Neural progenitor cell (in vitro differentiated cells): ENCODE measurements around the gene SLX4IP. TPM values are rescaled to one million over a fixed set of nuclear protein-coding genes. Genes with fewer than 3 reads are reported as not detected.

Experiments used
- DNase-seq: peaks from one replicate; pipeline ENCODE4 v3.0.0-alpha.2; 2016; ENCODE audit warnings: low spot score
- H2AFZ ChIP-seq: fragments of 200-600 bp; sonication (generic); replicated peaks from 2 replicates; pipeline ENCODE4 v1.6.1; 2016; ENCODE audit warnings: antibody characterized with exemption
- H3F3A ChIP-seq: fragments of 200-600 bp; sonication (generic); 2 replicates; pipeline ENCODE4 v1.6.1; 2016; ENCODE audit warnings: antibody characterized with exemption, low read depth
- H3K27ac ChIP-seq: fragments of 200-600 bp; sonication (generic); 2 replicates; pipeline ENCODE4 v1.5.1; 2016; ENCODE audit warnings: mild to moderate bottlenecking
- H3K27me3 ChIP-seq: fragments of 200-600 bp; sonication (generic); 2 replicates; pipeline ENCODE4 v1.6.1; 2016; ENCODE audit warnings: mild to moderate bottlenecking, moderate library complexity
- H3K36me3 ChIP-seq: fragments of 200-600 bp; sonication (generic); 2 replicates; pipeline ENCODE4 v1.5.1; 2016
- H3K4me1 ChIP-seq: fragments of 200-600 bp; sonication (generic); 2 replicates; pipeline ENCODE4 v1.6.1; 2016; ENCODE audit warnings: mixed run types
- H3K4me2 ChIP-seq: fragments of 200-600 bp; sonication (generic); 2 replicates; pipeline ENCODE4 v1.6.1; 2016
- H3K4me3 ChIP-seq: fragments of 200-600 bp; sonication (generic); 2 replicates; pipeline ENCODE4 v1.5.1; 2016
- H3K79me2 ChIP-seq: fragments of 200-600 bp; sonication (generic); 2 replicates; pipeline ENCODE4 v1.6.1; 2016; ENCODE audit warnings: low read depth
- H3K9ac ChIP-seq: fragments of 200-600 bp; sonication (generic); 2 replicates; pipeline ENCODE4 v1.6.1; 2016
- H3K9me3 ChIP-seq: fragments of 200-600 bp; sonication (generic); 2 replicates; pipeline ENCODE4 v1.5.1; 2016; ENCODE audit warnings: low read depth
- H4K20me1 ChIP-seq: fragments of 200-600 bp; sonication (generic); 2 replicates; pipeline ENCODE4 v1.6.1; 2016; ENCODE audit warnings: low read depth
- H3K27ac Mint-ChIP-seq: 3 replicates; pipeline ENCODE4 v1.8.0; 2021; ENCODE audit warnings: mixed read lengths
- H3K27me3 Mint-ChIP-seq: 2 replicates; pipeline ENCODE4 v1.8.0; 2022; ENCODE audit warnings: low read depth, mild to moderate bottlenecking, inconsistent platforms, moderate library complexity, mixed read lengths; ENCODE audit not compliant: insufficient read depth
- H3K36me3 Mint-ChIP-seq: 3 replicates; pipeline ENCODE4 v1.8.0; 2021; ENCODE audit warnings: mixed read lengths
- H3K4me1 Mint-ChIP-seq: 3 replicates; pipeline ENCODE4 v1.8.0; 2021; ENCODE audit warnings: mixed read lengths
- H3K4me3 Mint-ChIP-seq: 3 replicates; pipeline ENCODE4 v1.8.0; 2021; ENCODE audit warnings: mild to moderate bottlenecking, moderate library complexity, mixed read lengths
- H3K9me3 Mint-ChIP-seq: 3 replicates; pipeline ENCODE4 v1.8.0; 2020; ENCODE audit warnings: mixed read lengths
- CTCF ChIP-seq: fragments of 200-600 bp; sonication (generic); IDR thresholded peaks from 2 replicates; pipeline ENCODE4 v1.5.1; 2017; ENCODE audit warnings: antibody characterized with exemption, mild to moderate bottlenecking
- EZH2 ChIP-seq: fragments of 200-600 bp; sonication (generic); IDR thresholded peaks from 2 replicates; pipeline ENCODE4 v1.6.1; 2017; ENCODE audit warnings: antibody characterized with exemption, mild to moderate bottlenecking, moderate library complexity
- EZH2phosphoT487 ChIP-seq: fragments of 200-600 bp; sonication (generic); IDR thresholded peaks from 2 replicates; pipeline ENCODE4 v1.6.1; 2017; ENCODE audit warnings: antibody characterized with exemption
- total RNA-seq: library from RNA; depleted of rRNA; stranded (reverse); fragments of >200 nt; gene quantifications from 2 replicates; pipeline ENCODE4 v1.2.3, GENCODE V29; 2015; ENCODE audit warnings: low replicate concordance

The SLX4IP gene
- total RNA-seq, 1 donor from 2014 or later = 9.5 TPM

GRCh38 chr20:10556519-10557083, 121.5 kb downstream of the SLX4IP start:
- H3K27ac Mint-ChIP-seq = no peak overlapping the region
- Histone ChIP-seq H3K9ac (no peak overlapping the region), H2AFZ (no peak overlapping the region), H3K27me3 (no peaks in the 10 kb centered on the region), H3K9me3 (no peaks in the 10 kb centered on the region), H3K4me2 (no peak overlapping the region), H3K27ac (no peak overlapping the region), H3K36me3 (no peaks in the 10 kb centered on the region), H3K4me3 (no peak overlapping the region), H3K4me1 (peaks cover 62% of the 10 kb centered on the region), H4K20me1 (no peaks in the 10 kb centered on the region), H3K79me2 (no peaks in the 10 kb centered on the region), H3F3A (peaks cover 22% of the 10 kb centered on the region)
- peaks cover under 1% of the 10 kb centered on the region for H3K9me3 Mint-ChIP-seq
- peaks cover 2% of the 10 kb centered on the region for H3K36me3 Mint-ChIP-seq
- no peak overlapping the region for H3K4me3 Mint-ChIP-seq
- no peaks in the 10 kb centered on the region for H3K27me3 Mint-ChIP-seq
- no peak for TF ChIP-seq CTCF
- no peak for TF ChIP-seq EZH2
- TF ChIP-seq EZH2phosphoT487 = no peak
- peaks cover 68% of the 10 kb centered on the region for H3K4me1 Mint-ChIP-seq
- no peak for DNase-seq

GRCh38 chr20:10557685-10558084, 122.6 kb downstream of the SLX4IP start:
- H3K4me1 ChIP-seq = peaks cover 51% of the 10 kb centered on the region
- DNase-seq = no peak
- Mint-ChIP-seq H3K27me3 (peaks cover 2% of the 10 kb centered on the region), H3K36me3 (peaks cover 7% of the 10 kb centered on the region), H3K4me3 (no peak overlapping the region), H3K9me3 (peaks cover 4% of the 10 kb centered on the region), H3K4me1 (peaks cover 59% of the 10 kb centered on the region), H3K27ac (peak overlapping the region; percentile 35)
- H3K9me3 ChIP-seq = no peaks in the 10 kb centered on the region
- no peak overlapping the region for H3K9ac ChIP-seq
- no peaks in the 10 kb centered on the region for H3K79me2 ChIP-seq
- no peak overlapping the region for H3K4me3 ChIP-seq
- H3K36me3 ChIP-seq = peaks cover under 1% of the 10 kb centered on the region
- H2AFZ ChIP-seq = no peak overlapping the region
- H4K20me1 ChIP-seq = no peaks in the 10 kb centered on the region
- no peak for TF ChIP-seq EZH2
- TF ChIP-seq CTCF = no peak
- no peak for TF ChIP-seq EZH2phosphoT487
- peaks cover 11% of the 10 kb centered on the region for H3F3A ChIP-seq
- H3K27me3 ChIP-seq = no peaks in the 10 kb centered on the region
- no peak overlapping the region for H3K27ac ChIP-seq
- H3K4me2 ChIP-seq = no peak overlapping the region

GRCh38 chr20:10558635-10559187, 123.6 kb downstream of the SLX4IP start:
- no peaks in the 10 kb centered on the region for H3K9me3 ChIP-seq
- H3K79me2 ChIP-seq = no peaks in the 10 kb centered on the region
- no peak overlapping the region for H3K4me3 ChIP-seq
- Mint-ChIP-seq H3K4me1 (peaks cover 50% of the 10 kb centered on the region), H3K9me3 (peaks cover 10% of the 10 kb centered on the region), H3K27me3 (peaks cover 2% of the 10 kb centered on the region), H3K4me3 (no peak overlapping the region), H3K27ac (peak overlapping the region; percentile 61), H3K36me3 (peaks cover 14% of the 10 kb centered on the region)
- no peak overlapping the region for H2AFZ ChIP-seq
- H3K4me1 ChIP-seq = peaks cover 43% of the 10 kb centered on the region
- peaks cover 3% of the 10 kb centered on the region for H3K36me3 ChIP-seq
- no peaks in the 10 kb centered on the region for H3K27me3 ChIP-seq
- peak overlapping the region; percentile 4 for H3K4me2 ChIP-seq
- H3K9ac ChIP-seq = no peak overlapping the region
- DNase-seq = no peak
- no peak overlapping the region for H3K27ac ChIP-seq
- TF ChIP-seq EZH2phosphoT487 = no peak
- peaks cover 5% of the 10 kb centered on the region for H3F3A ChIP-seq
- H4K20me1 ChIP-seq = no peaks in the 10 kb centered on the region

GRCh38 chr20:10559266-10559665, 124.2 kb downstream of the SLX4IP start:
- peaks cover 3% of the 10 kb centered on the region for H3K79me2 ChIP-seq
- no peaks in the 10 kb centered on the region for H3K27me3 ChIP-seq
- H3K36me3 Mint-ChIP-seq = peaks cover 14% of the 10 kb centered on the region
- peaks cover 5% of the 10 kb centered on the region for H3F3A ChIP-seq
- H3K9ac ChIP-seq = no peak overlapping the region
- H2AFZ ChIP-seq = no peak overlapping the region
- TF ChIP-seq EZH2 = no peak
- H3K36me3 ChIP-seq = peaks cover 3% of the 10 kb centered on the region
- peaks cover 15% of the 10 kb centered on the region for H3K9me3 Mint-ChIP-seq
- H3K4me3 Mint-ChIP-seq = no peak overlapping the region
- no peak for DNase-seq
- H3K27ac Mint-ChIP-seq = no peak overlapping the region
- H3K27me3 Mint-ChIP-seq = peaks cover 2% of the 10 kb centered on the region
- no peaks in the 10 kb centered on the region for H4K20me1 ChIP-seq
- H3K9me3 ChIP-seq = no peaks in the 10 kb centered on the region
- no peak overlapping the region for H3K4me3 ChIP-seq
- no peak overlapping the region for H3K4me2 ChIP-seq
- peaks cover 46% of the 10 kb centered on the region for H3K4me1 Mint-ChIP-seq
- peaks cover 42% of the 10 kb centered on the region for H3K4me1 ChIP-seq
- no peak overlapping the region for H3K27ac ChIP-seq
